Measurements from ENCODE around the gene KCNQ1. TPM values are rescaled to one million over a fixed set of nuclear protein-coding genes. Genes with fewer than 3 reads are reported as not detected.

The KCNQ1 gene
- total and polyA plus RNA-seq, 2 of the 13 experiments (the other 11 are each of a cell fraction or from before 2014, with no cell fraction given): 0.02 to 0.08 TPM

- TF ChIP-seq ZNF740 (CRISPR knock-in tag; IDR thresholded peaks at IDR 0.05): no peak
- TF ChIP-seq IRF9 (CRISPR knock-in tag; IDR thresholded peaks at IDR 0.05; ENCODE audit: borderline replicate concordance): no peak
- TF ChIP-seq ZNF121 (CRISPR knock-in tag; IDR thresholded peaks at IDR 0.05): no peak
Measured at GRCh38 chr11:2482745-2483144, 37.9 kb downstream of the KCNQ1 start (continued).

GRCh38 chr11:2483426-2483825 is 38.6 kb downstream of the KCNQ1 start:
- Histone ChIP-seq H2AFZ (ENCODE audit: low read length) (no peak overlapping the region), H3K9ac (ENCODE audit: insufficient read depth, low read depth, low read length) (no peak overlapping the region), H3K27me3 (ENCODE audit: control insufficient read depth in 1 of 2, insufficient read depth in 2 of 2, low read length in 2 of 2) (peaks cover 4 to 23% of the 10 kb centered on the region in 2 experiments; a peak in 4 of 5 replicates), H3K27ac (ENCODE audit: extremely low read length, insufficient read depth, low read length) (no peak overlapping the region), H4K20me1 (ENCODE audit: insufficient read depth, low read length) (peaks cover 4% of the 10 kb centered on the region; the same call in 1 of the 2 replicates), H3K9me3 (ENCODE audit: low read length) (peaks cover 15% of the 10 kb centered on the region), H3K4me3 (replicated peaks in 1 of 3; ENCODE audit: insufficient read depth in 1 of 3, low read depth in 2 of 3, low read length in 3 of 3) (no peak overlapping the region), H3K36me3 (replicated peaks in 1 of 2; ENCODE audit: control insufficient read depth in 1 of 2, insufficient read depth in 2 of 2, low read length in 2 of 2) (no peaks in the 10 kb centered on the region), H3K4me2 (ENCODE audit: low read depth, low read length) (no peak overlapping the region), H3K79me2 (ENCODE audit: insufficient read depth, low read length) (no peaks in the 10 kb centered on the region), H3K4me1 (ENCODE audit: insufficient read depth, low read length) (no peaks in the 10 kb centered on the region)
- intact Hi-C loops (cut with micrococcal nuclease; ENCODE audit: unreplicated experiment): no loop called here
- ChIA-PET CTCF (ENCODE audit: low intra/inter-chr PET ratio, low total read pairs) (no interaction called here), POLR2A (no interaction called here)
- 9% methylated on average over 14 of the region's 14 CpGs for WGBS (ENCODE audit: low lambda C conversion rate)
- ATAC-seq (no peak), FAIRE-seq (no peak), DNase-seq (ENCODE audit: low spot score) (no peak)
- no TSS peak for BruUV-seq (replicated peaks)
- in situ Hi-C loops (cut with HindIII; ENCODE audit: extremely low pct_ligation_motif_present, low pct_unique_long_range_greater_than_20kb): no loop called here
- TF ChIP-seq ZNF7 (CRISPR knock-in tag; IDR thresholded peaks at IDR 0.05) (0 out of 2 replicates have a peak, but pooled peaks have one; percentile 33), ZNF746 (CRISPR knock-in tag; IDR thresholded peaks at IDR 0.05) (no peak), RBAK (CRISPR knock-in tag; IDR thresholded peaks at IDR 0.05) (no peak)

Data from HepG2 (cell line).